K562 (cell line): ENCODE measurements around the gene MAP2K4. TPM values are rescaled to one million over a fixed set of nuclear protein-coding genes. Genes with fewer than 3 reads are reported as not detected.

ENCODE experiments used
- ARNT ChIP-seq, 2 experiments: fragments of 450-650 bp; IDR thresholded peaks; 2 replicates each; pipeline ENCODE4 v1.6.1; 2016; ENCODE audit warnings: mild to moderate bottlenecking in 1 of 2
- ATF2 ChIP-seq: sonication (generic); formaldehyde crosslinking; IDR thresholded peaks from 2 replicates; pipeline ENCODE4 v1.8.1; 2022; ENCODE audit warnings: missing genetic modification reagents
- BRF1 ChIP-seq: IDR thresholded peaks from 3 replicates; pipeline ENCODE4 v1.6.1; 2011; ENCODE audit warnings: borderline replicate concordance, mild to moderate bottlenecking; ENCODE audit not compliant: insufficient read length; ENCODE audit errors: extremely low read depth
- CHD7 ChIP-seq: fragments of 200-600 bp; sonication (generic); IDR thresholded peaks from one replicate; pipeline ENCODE4 v1.6.1; 2012; ENCODE audit warnings: mild to moderate bottlenecking, low read depth, low read length, inconsistent platforms
- FIP1L1 ChIP-seq: fragments of 200-400 bp; formaldehyde crosslinking; IDR thresholded peaks from 2 replicates; pipeline ENCODE4 v1.6.1; 2018; ENCODE audit warnings: mild to moderate bottlenecking, low read depth, low read length; ENCODE audit not compliant: poor library complexity, severe bottlenecking
- HES1 ChIP-seq: fragments of 450-650 bp; IDR thresholded peaks from 2 replicates; pipeline ENCODE4 v1.6.1; 2016; ENCODE audit warnings: low read depth, mild to moderate bottlenecking, moderate library complexity
- SMAD1 ChIP-seq: fragments of 150-350 bp; IDR thresholded peaks from 2 replicates; pipeline ENCODE4 v1.6.1; 2014; ENCODE audit warnings: low read length, low read depth; ENCODE audit not compliant: partially characterized antibody
- STAT5A ChIP-seq: IDR thresholded peaks from 2 replicates; pipeline ENCODE4 v1.6.1; 2012; ENCODE audit warnings: low read length, inconsistent platforms, borderline replicate concordance
- ZEB2 ChIP-seq: fragments of 450-650 bp; IDR thresholded peaks from 2 replicates; pipeline ENCODE4 v1.6.1; 2016
- ZNF24 ChIP-seq: fragments of 450-650 bp; IDR thresholded peaks from 2 replicates; pipeline ENCODE4 v1.6.1; 2016
- polyA plus RNA-seq, 8 experiments: library from polyadenylated mRNA; depleted of rRNA in 4 of 8; stranded (reverse) in 5 of 8; unstranded in 3 of 8; fragments of >200 nt; fragmentation: Nextera tagmentation in 2 of 8; fragmentation: Illumina TruSeq in 1 of 8; extraction: Ambion mirVana in 2 of 8; extraction: Trizol in 1 of 8; gene quantifications; 2 replicates each; pipeline versions ENCODE4 v1.2.1 to v1.2.3, GENCODE V29; 2011 to 2014; ENCODE audit warnings: inconsistent platforms in 1 of 8, missing spikeins in 1 of 8
- total RNA-seq, 7 experiments: library from RNA; depleted of rRNA in 6 of 7; stranded (reverse); fragments of >200 nt in 6 of 7; fragmentation: Illumina TruSeq in 2 of 7; extraction: Trizol in 2 of 7; gene quantifications; 2 replicates each; pipeline versions ENCODE4 v1.2.1 to v1.2.3, GENCODE V29; 2011 to 2021; ENCODE audit warnings: low replicate concordance in 1 of 7

The MAP2K4 gene
- total and polyA plus RNA-seq, 9 of the 15 experiments (the other 6 are each of a cell fraction or from before 2014, with no cell fraction given): 3.0 to 15.9 (median 10.8) TPM

- no peak for TF ChIP-seq CHD7
- no peak for TF ChIP-seq ATF2
- TF ChIP-seq SMAD1: no peak
- no peak for TF ChIP-seq BRF1
- TF ChIP-seq HES1: no peak
- no peak for TF ChIP-seq ZEB2
- TF ChIP-seq STAT5A: no peak
- TF ChIP-seq FIP1L1: no peak
- peak; percentile 90 for TF ChIP-seq ZNF24
- no peak for TF ChIP-seq ARNT (IDR thresholded peaks at IDR 0.05)
Observed at GRCh38 chr17:11997147-11997971, 23.3 kb upstream of the MAP2K4 start, which contains the start of gene ZNF18 (continued).
